ENCODE data around the gene TOE1. TPM values are rescaled to one million over a fixed set of nuclear protein-coding genes. Genes with fewer than 3 reads are reported as not detected.

TOE1 gene
- total RNA-seq, result 19.3 and 22.8 TPM in 2 replicates

GRCh38 chr1:45339789-45340558 lies at the start of gene TOE1, which contains the start of gene MUTYH:
TOE1 (plus strand) TSS chr1:45340170; CDS start chr1:45340253, 83 bp downstream.
MUTYH (minus strand) TSS chr1:45340440; CDS start chr1:45334505, 5,935 bp downstream.

GRCh38 chr1:45326627-45327623 lies 13.0 kb upstream of the TOE1 start, which contains the start of gene HPDL:
HPDL (plus strand) TSS chr1:45326895; CDS start chr1:45327149, 254 bp downstream.

Other genes starting within 250 kb of the TOE1 start
- 0.54 and 0.56 TPM in 2 replicates for gene ZSWIM5, start 133.6 kb upstream of the TOE1 start, total RNA-seq
- 1.4 and 3.2 TPM in 2 replicates for gene HPDL, start 13.3 kb upstream of the TOE1 start, total RNA-seq
- gene MUTYH, start 270 bp downstream of the TOE1 start, total RNA-seq, result 10.3 and 12.2 TPM in 2 replicates
- gene TESK2, start 151.0 kb downstream of the TOE1 start, total RNA-seq, result 1.2 and 1.4 TPM in 2 replicates
- gene CCDC163, start 159.9 kb downstream of the TOE1 start, total RNA-seq, result 0.45 and 0.85 TPM in 2 replicates
- 0.85 and 1.3 TPM in 2 replicates for gene MMACHC, start 160.1 kb downstream of the TOE1 start, total RNA-seq
- 706 and 799 TPM in 2 replicates for gene PRDX1, start 181.7 kb downstream of the TOE1 start, total RNA-seq
- 137 and 169 TPM in 2 replicates for gene AKR1A1, start 210.7 kb downstream of the TOE1 start, total RNA-seq
- 60.9 and 86.0 TPM in 2 replicates for gene NASP, start 243.9 kb downstream of the TOE1 start, total RNA-seq